Measurements from ENCODE around the gene LHPP. TPM values are rescaled to one million over a fixed set of nuclear protein-coding genes. Genes with fewer than 3 reads are reported as not detected.

The LHPP gene
- total RNA-seq, 1 experiment from 2014 or later, result 9.4 TPM

- no peak for DNase-seq (ENCODE audit: low read depth)
Observed at GRCh38 chr10:124470544-124471434, 9.2 kb downstream of the LHPP start.

GRCh38 chr10:124472071-124472470 is 10.4 kb downstream of the LHPP start:
- no peak for DNase-seq (ENCODE audit: low read depth)

- DNase-seq (ENCODE audit: low read depth), result no peak
Observed at GRCh38 chr10:124473070-124473469, 11.4 kb downstream of the LHPP start.

- DNase-seq (ENCODE audit: low read depth), result no peak
Observed at GRCh38 chr10:124474514-124475070, 13.0 kb downstream of the LHPP start.

- DNase-seq (ENCODE audit: low read depth), result no peak
Observed at GRCh38 chr10:124476043-124476725, 14.6 kb downstream of the LHPP start.

GRCh38 chr10:124477614-124478363 is 16.2 kb downstream of the LHPP start:
- no peak for DNase-seq (ENCODE audit: low read depth)

- DNase-seq (ENCODE audit: low read depth), result peak; percentile 17
Observed at GRCh38 chr10:124478515-124478914, 16.9 kb downstream of the LHPP start.

GRCh38 chr10:124480860-124481259 is 19.2 kb downstream of the LHPP start:
- DNase-seq (ENCODE audit: low read depth), result no peak

- DNase-seq (ENCODE audit: low read depth), result no peak
Observed at GRCh38 chr10:124481717-124482116, 20.1 kb downstream of the LHPP start.

- no peak for DNase-seq (ENCODE audit: low read depth)
Observed at GRCh38 chr10:124482236-124482800, 20.7 kb downstream of the LHPP start.

- no peak for DNase-seq (ENCODE audit: low read depth)
Observed at GRCh38 chr10:124482876-124483275, 21.3 kb downstream of the LHPP start.

- DNase-seq (ENCODE audit: low read depth), result no peak
Observed at GRCh38 chr10:124484031-124484430, 22.4 kb downstream of the LHPP start.

- DNase-seq (ENCODE audit: low read depth), result no peak
Observed at GRCh38 chr10:124484661-124485060, 23.0 kb downstream of the LHPP start.

- no peak for DNase-seq (ENCODE audit: low read depth)
Observed at GRCh38 chr10:124486635-124487034, 25.0 kb downstream of the LHPP start.

GRCh38 chr10:124491105-124491504 is 29.5 kb downstream of the LHPP start:
- DNase-seq (ENCODE audit: low read depth), result no peak

GRCh38 chr10:124492266-124492665 is 30.6 kb downstream of the LHPP start:
- no peak for DNase-seq (ENCODE audit: low read depth)

- DNase-seq (ENCODE audit: low read depth), result no peak
Observed at GRCh38 chr10:124493214-124493882, 31.7 kb downstream of the LHPP start.

- DNase-seq (ENCODE audit: low read depth), result no peak
Observed at GRCh38 chr10:124494046-124494807, 32.6 kb downstream of the LHPP start.

- DNase-seq (ENCODE audit: low read depth), result no peak
Observed at GRCh38 chr10:124495162-124495561, 33.5 kb downstream of the LHPP start.

- no peak for DNase-seq (ENCODE audit: low read depth)
Observed at GRCh38 chr10:124495725-124496124, 34.1 kb downstream of the LHPP start.
